Fibroblast of the aortic adventitia (primary cell): Measurements from ENCODE around the gene BAZ2B. TPM values are rescaled to one million over a fixed set of nuclear protein-coding genes. Genes with fewer than 3 reads are reported as not detected.
A peak's percentile ranks its signal among the peaks of the same experiment; 100 is the strongest.

ENCODE experiments used
- DNase-seq: peaks from one replicate; pipeline ENCODE4 v3.0.0-alpha.2; 2010; ENCODE audit warnings: low read depth
- H3K4me3 ChIP-seq: 2 replicates; pipeline ENCODE4 v1.5.1; 2011; ENCODE audit warnings: low read depth, mild to moderate bottlenecking, control low read depth, low read length, moderate library complexity
- total RNA-seq: library from RNA; depleted of rRNA; stranded (reverse); fragments of >200 nt; gene quantifications from 2 replicates; pipeline ENCODE4 v1.2.3, GENCODE V29; 2012; ENCODE audit warnings: low replicate concordance
- TF ChIP-seq, protein P1 (sequence below): IDR thresholded peaks from 2 replicates; pipeline ENCODE4 v1.5.1; 2011; ENCODE audit warnings: mild to moderate bottlenecking, low read length, control low read depth, inconsistent platforms; ENCODE audit not compliant: insufficient read depth

BAZ2B gene
- total RNA-seq, 1 donor = 72.3 TPM

DNA sequence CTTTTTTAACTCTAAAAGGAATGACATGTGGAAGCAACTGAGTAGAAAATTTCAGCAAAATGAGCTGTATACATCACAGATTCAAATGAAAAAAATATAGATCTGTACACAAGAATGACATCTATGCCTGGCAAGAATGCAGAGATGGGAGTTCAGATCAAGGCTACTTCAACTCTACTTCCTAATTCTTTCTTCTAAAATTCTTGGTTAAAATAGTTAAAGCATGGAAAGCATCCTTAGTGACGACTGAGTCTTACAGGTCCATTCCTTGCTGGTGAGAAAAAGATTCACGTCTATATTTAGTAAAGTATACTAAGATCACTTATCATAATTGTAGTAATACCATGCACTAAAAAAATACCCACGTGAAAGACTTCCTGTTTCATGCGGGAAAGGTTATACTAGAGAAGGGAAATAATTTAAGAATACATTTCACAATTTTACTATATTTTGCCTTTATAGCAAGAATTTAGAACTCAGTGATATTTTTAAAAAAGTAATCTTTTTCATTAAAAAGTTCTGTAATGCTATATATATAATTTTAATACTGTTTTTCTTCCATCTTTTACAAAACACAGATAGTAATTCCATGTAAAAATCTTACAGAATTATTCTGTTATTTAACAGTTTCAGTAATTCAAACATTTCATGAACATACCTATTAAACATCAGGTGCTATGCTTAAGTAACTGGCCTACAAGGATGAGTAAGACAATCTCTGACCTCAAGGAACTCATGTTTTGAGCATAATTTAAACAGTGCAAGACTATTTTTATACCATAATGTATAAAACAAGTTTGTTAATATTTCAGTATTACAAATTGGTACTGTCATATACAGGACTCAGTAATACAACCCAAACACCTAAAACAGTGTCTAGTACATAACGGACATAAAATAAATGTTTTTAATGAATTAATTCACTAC is 159.6 kb downstream of the BAZ2B start:
- H3K4me3 ChIP-seq = no peak overlapping the region
- TF ChIP-seq, protein P1, sequence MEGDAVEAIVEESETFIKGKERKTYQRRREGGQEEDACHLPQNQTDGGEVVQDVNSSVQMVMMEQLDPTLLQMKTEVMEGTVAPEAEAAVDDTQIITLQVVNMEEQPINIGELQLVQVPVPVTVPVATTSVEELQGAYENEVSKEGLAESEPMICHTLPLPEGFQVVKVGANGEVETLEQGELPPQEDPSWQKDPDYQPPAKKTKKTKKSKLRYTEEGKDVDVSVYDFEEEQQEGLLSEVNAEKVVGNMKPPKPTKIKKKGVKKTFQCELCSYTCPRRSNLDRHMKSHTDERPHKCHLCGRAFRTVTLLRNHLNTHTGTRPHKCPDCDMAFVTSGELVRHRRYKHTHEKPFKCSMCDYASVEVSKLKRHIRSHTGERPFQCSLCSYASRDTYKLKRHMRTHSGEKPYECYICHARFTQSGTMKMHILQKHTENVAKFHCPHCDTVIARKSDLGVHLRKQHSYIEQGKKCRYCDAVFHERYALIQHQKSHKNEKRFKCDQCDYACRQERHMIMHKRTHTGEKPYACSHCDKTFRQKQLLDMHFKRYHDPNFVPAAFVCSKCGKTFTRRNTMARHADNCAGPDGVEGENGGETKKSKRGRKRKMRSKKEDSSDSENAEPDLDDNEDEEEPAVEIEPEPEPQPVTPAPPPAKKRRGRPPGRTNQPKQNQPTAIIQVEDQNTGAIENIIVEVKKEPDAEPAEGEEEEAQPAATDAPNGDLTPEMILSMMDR = no peak
- peak; percentile 20 for DNase-seq

DNA sequence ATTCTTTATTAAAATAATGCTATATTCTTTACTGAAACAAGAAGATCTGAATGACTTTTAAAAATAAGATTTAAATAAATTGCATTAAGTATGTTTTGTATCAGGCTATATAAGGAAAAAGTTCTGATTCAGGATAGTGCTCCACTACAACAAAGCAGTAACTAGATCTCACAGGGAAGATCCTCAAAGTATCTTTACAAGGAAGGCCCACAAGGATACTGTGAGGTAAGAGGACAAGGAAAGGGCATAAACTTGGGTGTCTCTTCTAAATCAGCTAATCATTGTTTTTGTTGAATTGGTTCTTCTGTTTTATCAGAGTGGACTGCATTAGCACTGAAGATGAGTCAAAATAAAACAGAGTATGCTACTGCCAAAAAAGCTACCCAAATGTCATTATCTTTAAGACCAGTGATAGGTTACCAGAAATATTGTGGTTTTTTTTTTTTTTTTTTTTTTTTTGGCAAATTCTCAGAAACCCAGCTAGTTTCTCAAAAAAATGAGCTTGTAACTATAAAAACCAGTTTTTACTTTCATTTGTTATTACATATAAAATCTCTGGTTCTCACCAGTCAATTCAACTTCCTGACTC is 160.9 kb downstream of the BAZ2B start:
- TF ChIP-seq, protein P1 = no peak
- DNase-seq = peak; percentile 17

DNA sequence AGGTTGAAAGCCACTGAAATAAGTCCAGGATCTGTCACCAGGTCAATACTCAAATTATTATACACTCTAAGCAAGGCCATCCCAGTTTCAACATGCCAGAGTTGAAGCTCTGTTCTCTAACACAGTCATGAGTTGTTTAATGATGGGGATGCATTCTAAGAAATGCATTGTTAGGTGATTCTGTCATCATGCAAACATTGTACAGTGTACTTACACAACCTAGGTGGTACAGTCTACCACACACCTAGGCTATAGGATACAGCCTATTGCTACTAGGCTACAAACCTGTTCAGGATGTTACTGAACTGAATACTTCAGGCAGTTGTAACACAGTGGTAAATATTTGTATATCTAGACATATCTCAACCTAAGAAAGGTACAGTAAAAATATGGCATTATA is 162.2 kb downstream of the BAZ2B start:
- no peak overlapping the region for H3K4me3 ChIP-seq
- DNase-seq = no peak
- TF ChIP-seq, protein P1 = no peak

More for the DNA sequence above, 160.9 kb downstream of the BAZ2B start:
- H3K4me3 ChIP-seq = no peak overlapping the region

DNA sequence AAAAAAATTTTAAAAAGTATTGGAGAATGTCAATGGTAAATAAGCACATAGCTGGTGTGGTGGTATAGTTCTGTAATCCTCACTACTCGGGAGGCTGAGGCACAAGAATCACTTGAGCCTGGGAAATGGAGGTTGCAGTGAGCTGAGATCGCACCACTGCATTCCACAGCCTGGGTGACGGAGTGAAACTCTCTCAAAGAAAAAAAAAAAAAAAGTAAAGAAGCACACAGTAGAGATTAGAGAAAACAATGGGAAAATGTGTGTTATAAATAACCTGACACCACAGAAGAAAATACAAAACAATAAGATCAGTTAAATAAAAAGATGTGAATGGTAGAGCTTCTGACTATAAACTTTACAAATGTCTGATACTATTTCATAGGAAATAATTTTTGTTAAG is 166.2 kb downstream of the BAZ2B start:
- no peak for DNase-seq
- no peak overlapping the region for H3K4me3 ChIP-seq
- TF ChIP-seq, protein P1 = no peak

DNA sequence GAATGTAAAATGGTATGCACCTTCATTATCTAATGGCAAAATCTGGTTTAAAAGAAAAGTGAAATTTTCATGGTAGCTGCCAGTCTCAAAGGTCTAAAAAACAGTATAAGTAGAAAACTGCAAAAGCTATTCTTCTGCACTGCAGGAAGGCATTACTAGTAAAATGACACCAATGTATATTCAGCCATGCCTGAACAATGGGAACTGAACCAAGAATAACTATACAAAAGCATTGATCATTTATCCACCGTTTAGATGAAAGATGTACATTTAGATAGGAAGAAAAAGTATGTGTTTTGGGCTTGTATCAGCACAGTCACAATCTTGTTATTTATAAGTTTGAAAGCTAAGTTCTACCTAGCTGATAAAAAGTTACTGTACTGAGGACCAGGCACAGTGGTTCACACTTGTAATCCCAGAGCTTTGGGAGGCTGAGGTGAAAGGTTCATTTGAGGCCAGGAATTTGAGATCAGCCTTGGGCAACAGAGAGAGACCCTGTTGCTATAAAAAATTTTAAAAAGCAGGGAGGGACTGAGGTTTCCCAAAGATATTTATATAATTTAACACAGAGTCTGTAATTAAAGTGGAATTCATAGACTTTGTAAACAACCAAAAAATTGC is 166.7 kb downstream of the BAZ2B start:
- DNase-seq = no peak
- TF ChIP-seq, protein P1 = no peak
- no peak overlapping the region for H3K4me3 ChIP-seq

DNA sequence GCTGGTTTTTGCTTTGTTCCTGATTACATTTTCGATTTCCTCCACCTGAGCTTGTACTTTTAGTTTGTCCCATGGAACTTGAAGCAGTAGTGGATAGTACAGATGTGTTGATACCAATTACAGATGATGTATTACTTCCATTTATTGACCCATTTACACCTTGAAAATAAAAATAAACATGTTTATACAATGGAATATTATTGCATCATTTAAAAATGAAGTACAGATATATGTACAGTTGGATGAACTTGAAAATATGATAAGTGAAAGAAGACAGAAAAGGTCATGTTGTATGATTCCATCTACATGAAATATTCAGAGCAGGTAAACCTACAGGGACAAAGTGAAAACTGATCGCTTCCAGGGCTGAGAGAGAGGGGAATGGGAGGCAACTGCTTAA is 169.5 kb downstream of the BAZ2B start:
- TF ChIP-seq, protein P1 = no peak
- DNase-seq = no peak
- H3K4me3 ChIP-seq = no peak overlapping the region
